ENCODE measurements around the gene SLC66A1.

GRCh38 chr1:19360016-19360415, 47.9 kb downstream of the SLC66A1 start:
- no peak for TF ChIP-seq CTCF (IDR thresholded peaks at IDR 0.05)
- TF ChIP-seq POLR2A (IDR thresholded peaks at IDR 0.05): no peak

Measured in suprapubic skin (tissue), 3 donors.